Retinal pigment epithelial cell (primary cell): ENCODE measurements around the gene CEP131.

Experiments used
- DNase-seq: peaks from one replicate; pipeline ENCODE4 v3.0.0-alpha.2; 2010; ENCODE audit warnings: low read depth
- H3K4me3 ChIP-seq: 2 replicates; pipeline ENCODE4 v1.5.1; 2011; ENCODE audit warnings: mild to moderate bottlenecking, low read length, control low read depth, moderate library complexity
- CTCF ChIP-seq: conservative IDR thresholded peaks from 2 replicates; pipeline ENCODE4 v1.5.1; 2011; ENCODE audit warnings: low read depth, low read length, control low read depth, inconsistent platforms

The CEP131 gene

GRCh38 chr17:81247339-81247990 lies 24.7 kb upstream of the CEP131 start:
- no peak overlapping the region for H3K4me3 ChIP-seq
- TF ChIP-seq CTCF, result no peak
- DNase-seq, result no peak

GRCh38 chr17:81246679-81247338 lies 24.0 kb upstream of the CEP131 start:
- no peak overlapping the region for H3K4me3 ChIP-seq
- TF ChIP-seq CTCF, result no peak
- no peak for DNase-seq

- no peak overlapping the region for H3K4me3 ChIP-seq
- TF ChIP-seq CTCF, result no peak
- DNase-seq, result no peak
These were observed 23.5 kb upstream of the CEP131 start for GRCh38 chr17:81246343-81246670.

- no peak for TF ChIP-seq CTCF
- no peak overlapping the region for H3K4me3 ChIP-seq
- DNase-seq, result no peak
These were observed 23.0 kb upstream of the CEP131 start for GRCh38 chr17:81245665-81246342.

- H3K4me3 ChIP-seq, result no peak overlapping the region
- no peak for DNase-seq
- TF ChIP-seq CTCF, result no peak
These were observed 22.4 kb upstream of the CEP131 start for GRCh38 chr17:81245024-81245664.

- DNase-seq, result no peak
- H3K4me3 ChIP-seq, result no peak overlapping the region
- no peak for TF ChIP-seq CTCF
These were observed 21.7 kb upstream of the CEP131 start for GRCh38 chr17:81244358-81245023.
